Measurements from ENCODE around the gene RGS9.

RGS9 gene

GRCh38 chr17:65265276-65265675 is 128.1 kb downstream of the RGS9 start:
- DNase-seq: no peak

- no peak for DNase-seq
Measured at GRCh38 chr17:65268832-65269231, 131.7 kb downstream of the RGS9 start.

GRCh38 chr17:65270499-65271253 is 133.5 kb downstream of the RGS9 start:
- DNase-seq: no peak

- DNase-seq: no peak
Measured at GRCh38 chr17:65271296-65271695, 134.1 kb downstream of the RGS9 start.
